NCI-H2227 (cell line): ENCODE measurements around the gene MAGEA9.
"Not testable (repeated sequence)": the region's sequence is repeated elsewhere in the genome, so short reads cannot be mapped to it uniquely, and the experiment has no call there.

ENCODE experiments used
- DNase-seq: peaks from one replicate; lab custom pipeline; 2025; ENCODE audit not compliant: unreplicated experiment; lab: John Stamatoyannopoulos, UW

Gene MAGEA9

GRCh38 chrX:149781727-149782126 is at the start of gene MAGEA9:
Gene MAGEA9, plus strand, starts transcription at chrX:149781930. Its CDS starts 4,281 bp downstream, at chrX:149786211.
- not testable (repeated sequence) for DNase-seq

- not testable (repeated sequence) for DNase-seq
These were observed 39.5 kb upstream of the MAGEA9 start for GRCh38 chrX:149742269-149742668.

- DNase-seq: not testable (repeated sequence)
These were observed 35.2 kb upstream of the MAGEA9 start for GRCh38 chrX:149746390-149747007.

- DNase-seq: no peak
These were observed 24.3 kb upstream of the MAGEA9 start for GRCh38 chrX:149757206-149758067.

GRCh38 chrX:149758068-149758714 is 23.5 kb upstream of the MAGEA9 start:
- no peak for DNase-seq

GRCh38 chrX:149758715-149759078 is 23.0 kb upstream of the MAGEA9 start:
- not testable (repeated sequence) for DNase-seq

GRCh38 chrX:149759824-149760223 is 21.9 kb upstream of the MAGEA9 start:
- DNase-seq: no peak

GRCh38 chrX:149760965-149761364 is 20.8 kb upstream of the MAGEA9 start:
- no peak for DNase-seq

GRCh38 chrX:149761858-149762674 is 19.7 kb upstream of the MAGEA9 start:
- DNase-seq: not testable (repeated sequence)

GRCh38 chrX:149762696-149763614 is 18.8 kb upstream of the MAGEA9 start:
- DNase-seq: no peak

- not testable (repeated sequence) for DNase-seq
These were observed 11.4 kb upstream of the MAGEA9 start for GRCh38 chrX:149770344-149770743.

GRCh38 chrX:149773026-149773425 is 8.7 kb upstream of the MAGEA9 start:
- not testable (repeated sequence) for DNase-seq

- DNase-seq: not testable (repeated sequence)
These were observed 8.0 kb upstream of the MAGEA9 start, which contains the start of gene HSFX1 for GRCh38 chrX:149773768-149774167. Gene HSFX1, plus strand, starts transcription at chrX:149774068. Its CDS starts 614 bp downstream, at chrX:149774682.

GRCh38 chrX:149777999-149778398 is 3.7 kb upstream of the MAGEA9 start:
- not testable (repeated sequence) for DNase-seq

- DNase-seq: not testable (repeated sequence)
These were observed 13.8 kb downstream of the MAGEA9 start for GRCh38 chrX:149795531-149795930.

GRCh38 chrX:149799095-149799714 is 17.5 kb downstream of the MAGEA9 start:
- no peak for DNase-seq

- DNase-seq: no peak
These were observed 18.2 kb downstream of the MAGEA9 start for GRCh38 chrX:149799938-149800337.

GRCh38 chrX:149803458-149804062 is 21.8 kb downstream of the MAGEA9 start:
- no peak for DNase-seq

- DNase-seq: no peak
These were observed 22.4 kb downstream of the MAGEA9 start for GRCh38 chrX:149804102-149804501.
